Activated CD8-positive, alpha-beta memory T cell treated with anti-CD3 and anti-CD28 coated beads, Interleukin-2, amount 50 U/mL, for 1 hour (primary cell): ENCODE results near the gene RBM27.
"Not testable (repeated sequence)": the region's sequence is repeated elsewhere in the genome, so short reads cannot be mapped to it uniquely, and the experiment has no call there.

Experiments used
- DNase-seq: peaks from one replicate; pipeline ENCODE4 v3.0.0-alpha.2; 2020; ENCODE audit errors: extremely low read depth

The RBM27 gene

GRCh38 chr5:146205499-146206202, 2.2 kb downstream of the RBM27 start:
- DNase-seq: no peak

GRCh38 chr5:146206257-146206656, 2.9 kb downstream of the RBM27 start:
- DNase-seq: no peak

GRCh38 chr5:146208916-146209522, 5.6 kb downstream of the RBM27 start:
- no peak for DNase-seq

- DNase-seq: no peak
Measured at GRCh38 chr5:146209714-146210113, 6.3 kb downstream of the RBM27 start.

- DNase-seq: not testable (repeated sequence)
Measured at GRCh38 chr5:146210810-146211209, 7.4 kb downstream of the RBM27 start.

GRCh38 chr5:146213210-146213826, 9.9 kb downstream of the RBM27 start:
- no peak for DNase-seq

- DNase-seq: not testable (repeated sequence)
Measured at GRCh38 chr5:146214881-146215280, 11.5 kb downstream of the RBM27 start.

GRCh38 chr5:146218168-146218567, 14.8 kb downstream of the RBM27 start:
- no peak for DNase-seq

GRCh38 chr5:146219243-146219642, 15.8 kb downstream of the RBM27 start:
- DNase-seq: no peak

- DNase-seq: no peak
Measured at GRCh38 chr5:146221234-146221633, 17.8 kb downstream of the RBM27 start.

GRCh38 chr5:146222005-146222404, 18.6 kb downstream of the RBM27 start:
- DNase-seq: no peak

- DNase-seq: no peak
Measured at GRCh38 chr5:146223179-146223578, 19.8 kb downstream of the RBM27 start.

- DNase-seq: no peak
Measured at GRCh38 chr5:146229222-146229621, 25.8 kb downstream of the RBM27 start.

GRCh38 chr5:146232223-146232622, 28.8 kb downstream of the RBM27 start:
- DNase-seq: no peak

- DNase-seq: no peak
Measured at GRCh38 chr5:146233441-146233840, 30.0 kb downstream of the RBM27 start.

GRCh38 chr5:146238973-146239372, 35.6 kb downstream of the RBM27 start:
- no peak for DNase-seq

- DNase-seq: no peak
Measured at GRCh38 chr5:146240951-146241350, 37.5 kb downstream of the RBM27 start.

GRCh38 chr5:146243247-146243646, 39.8 kb downstream of the RBM27 start:
- DNase-seq: no peak

- DNase-seq: no peak
Measured at GRCh38 chr5:146248561-146248960, 45.2 kb downstream of the RBM27 start.

GRCh38 chr5:146249801-146250200, 46.4 kb downstream of the RBM27 start:
- DNase-seq: no peak
